ENCODE data around the gene MMP15.

MMP15 gene

GRCh38 chr16:58046936-58047335, 21.4 kb downstream of the MMP15 start:
- no peak overlapping the region for H3K4me3 ChIP-seq (ENCODE audit: low read depth, low read length)
- DNase-seq (ENCODE audit: low read depth), result no peak
- TF ChIP-seq CTCF (IDR thresholded peaks at IDR 0.05; ENCODE audit: low read depth, low read length) (no peak), MAX (IDR thresholded peaks at IDR 0.05; ENCODE audit: low read depth, low read length) (no peak), MYC (IDR thresholded peaks at IDR 0.05; ENCODE audit: low read depth, low read length) (no peak), POLR2A (IDR thresholded peaks at IDR 0.05; ENCODE audit: extremely low read depth, insufficient read length) (no peak)

- H3K4me3 ChIP-seq (ENCODE audit: low read depth, low read length), result no peak overlapping the region
- DNase-seq (ENCODE audit: low read depth), result no peak
- TF ChIP-seq POLR2A (IDR thresholded peaks at IDR 0.05; ENCODE audit: extremely low read depth, insufficient read length) (no peak), CTCF (IDR thresholded peaks at IDR 0.05; ENCODE audit: low read depth, low read length) (no peak), MYC (IDR thresholded peaks at IDR 0.05; ENCODE audit: low read depth, low read length) (no peak), MAX (IDR thresholded peaks at IDR 0.05; ENCODE audit: low read depth, low read length) (no peak)
Measured at GRCh38 chr16:58047557-58048348, 22.2 kb downstream of the MMP15 start.

- TF ChIP-seq POLR2A (IDR thresholded peaks at IDR 0.05; ENCODE audit: extremely low read depth, insufficient read length) (no peak), MAX (IDR thresholded peaks at IDR 0.05; ENCODE audit: low read depth, low read length) (no peak), MYC (IDR thresholded peaks at IDR 0.05; ENCODE audit: low read depth, low read length) (no peak), CTCF (IDR thresholded peaks at IDR 0.05; ENCODE audit: low read depth, low read length) (no peak)
Measured at GRCh38 chr16:58048494-58049231, 23.1 kb downstream of the MMP15 start.

GRCh38 chr16:58049232-58050185, 24.0 kb downstream of the MMP15 start:
- no peak for DNase-seq (ENCODE audit: low read depth)
- H3K4me3 ChIP-seq (ENCODE audit: low read depth, low read length), result no peak overlapping the region
- no peak for TF ChIP-seq MYC (IDR thresholded peaks at IDR 0.05; ENCODE audit: low read depth, low read length)
- no peak for TF ChIP-seq MAX (IDR thresholded peaks at IDR 0.05; ENCODE audit: low read depth, low read length)
- TF ChIP-seq POLR2A (IDR thresholded peaks at IDR 0.05; ENCODE audit: extremely low read depth, insufficient read length), result no peak
- no peak for TF ChIP-seq CTCF (IDR thresholded peaks at IDR 0.05; ENCODE audit: low read depth, low read length)

More at GRCh38 chr16:58048494-58049231, 23.1 kb downstream of the MMP15 start:
- H3K4me3 ChIP-seq (ENCODE audit: low read depth, low read length), result no peak overlapping the region
- DNase-seq (ENCODE audit: low read depth), result no peak

- DNase-seq (ENCODE audit: low read depth), result no peak
- TF ChIP-seq CTCF (IDR thresholded peaks at IDR 0.05; ENCODE audit: low read depth, low read length), result no peak
- TF ChIP-seq MYC (IDR thresholded peaks at IDR 0.05; ENCODE audit: low read depth, low read length), result no peak
- no peak for TF ChIP-seq MAX (IDR thresholded peaks at IDR 0.05; ENCODE audit: low read depth, low read length)
- no peak for TF ChIP-seq POLR2A (IDR thresholded peaks at IDR 0.05; ENCODE audit: extremely low read depth, insufficient read length)
- H3K4me3 ChIP-seq (ENCODE audit: low read depth, low read length), result no peak overlapping the region
Measured at GRCh38 chr16:58051296-58051695, 25.7 kb downstream of the MMP15 start.

Data from NB4 (cell line).